CD4-positive, alpha-beta T cell treated with Interleukin-2 at 100 ng/mL for 4 hours (primary cell): ENCODE results near the gene STAP2.

Experiments used
- DNase-seq: peaks from one replicate; pipeline ENCODE4 v3.0.0-alpha.2; 2020; ENCODE audit warnings: low spot score

Gene STAP2

GRCh38 chr19:4370418-4371041, 31.9 kb upstream of the STAP2 start:
- DNase-seq = no peak

- DNase-seq = peak; percentile 78
Measured at GRCh38 chr19:4369888-4370260, 31.2 kb upstream of the STAP2 start.

GRCh38 chr19:4369109-4369887, 30.7 kb upstream of the STAP2 start:
- DNase-seq = peak; percentile 78

- no peak for DNase-seq
Measured at GRCh38 chr19:4368128-4368820, 29.6 kb upstream of the STAP2 start.

- no peak for DNase-seq
Measured at GRCh38 chr19:4367781-4368127, 29.1 kb upstream of the STAP2 start.

- DNase-seq = no peak
Measured at GRCh38 chr19:4367336-4367723, 28.7 kb upstream of the STAP2 start.

- no peak for DNase-seq
Measured at GRCh38 chr19:4366666-4367335, 28.2 kb upstream of the STAP2 start.

GRCh38 chr19:4365791-4366665, 27.4 kb upstream of the STAP2 start:
- no peak for DNase-seq

- DNase-seq = no peak
Measured at GRCh38 chr19:4365341-4365740, 26.7 kb upstream of the STAP2 start.

GRCh38 chr19:4363571-4364304, 25.1 kb upstream of the STAP2 start:
- no peak for DNase-seq

GRCh38 chr19:4362831-4363545, 24.4 kb upstream of the STAP2 start:
- DNase-seq = no peak

GRCh38 chr19:4362101-4362828, 23.6 kb upstream of the STAP2 start:
- DNase-seq = no peak

GRCh38 chr19:4361152-4362046, 22.8 kb upstream of the STAP2 start:
- no peak for DNase-seq

- no peak for DNase-seq
Measured at GRCh38 chr19:4360641-4361151, 22.1 kb upstream of the STAP2 start.

GRCh38 chr19:4360081-4360569, 21.5 kb upstream of the STAP2 start:
- no peak for DNase-seq

- DNase-seq = no peak
Measured at GRCh38 chr19:4359627-4360000, 21.0 kb upstream of the STAP2 start.

GRCh38 chr19:4358709-4359626, 20.3 kb upstream of the STAP2 start:
- DNase-seq = no peak
